HepG2 (cell line): ENCODE measurements around the gene MTURN. TPM values are rescaled to one million over a fixed set of nuclear protein-coding genes. Genes with fewer than 3 reads are reported as not detected.

Experiments used
- AKAP8 ChIP-seq: sonication (generic); formaldehyde crosslinking; IDR thresholded peaks from 2 replicates; pipeline ENCODE4 v1.5.1; 2020; ENCODE audit warnings: mild to moderate bottlenecking, missing genetic modification reagents
- ARNT ChIP-seq: fragments of 450-650 bp; IDR thresholded peaks from 2 replicates; pipeline ENCODE4 v1.6.1; 2017
- FOXO4 ChIP-seq: sonication (generic); formaldehyde crosslinking; conservative IDR thresholded peaks from 2 replicates; pipeline ENCODE4 v1.8.1; 2023; ENCODE audit warnings: missing genetic modification reagents
- FUBP1 ChIP-seq: sonication (generic); formaldehyde crosslinking; IDR thresholded peaks from 2 replicates; pipeline ENCODE4 v1.5.1; 2020; ENCODE audit warnings: missing genetic modification reagents, mild to moderate bottlenecking, borderline replicate concordance
- NONO ChIP-seq, 2 experiments: fragments of 450-650 bp in 1 of 2; sonication (generic) in 1 of 2; formaldehyde crosslinking in 1 of 2; IDR thresholded peaks in 1 of 2; conservative IDR thresholded peaks in 1 of 2; 2 replicates each; pipeline versions ENCODE4 v1.6.1 to v1.8.0; 2017 to 2022; ENCODE audit warnings: mild to moderate bottlenecking in 1 of 2, missing genetic modification reagents in 1 of 2, moderate library complexity in 1 of 2
- SALL2 ChIP-seq: sonication (generic); formaldehyde crosslinking; IDR thresholded peaks from 2 replicates; pipeline ENCODE4 v1.8.1; 2023; ENCODE audit warnings: mild to moderate bottlenecking, missing genetic modification reagents, inconsistent platforms
- STAG1 ChIP-seq: sonication (generic); formaldehyde crosslinking; IDR thresholded peaks from 2 replicates; pipeline ENCODE4 v1.4.0; 2020; ENCODE audit warnings: missing genetic modification reagents
- ZNF18 ChIP-seq: sonication (generic); formaldehyde crosslinking; IDR thresholded peaks from 2 replicates; pipeline ENCODE4 v1.8.0; 2022; ENCODE audit warnings: mild to moderate bottlenecking, missing genetic modification reagents; ENCODE audit not compliant: insufficient replicate concordance
- ZNF33A ChIP-seq: sonication (generic); formaldehyde crosslinking; IDR thresholded peaks from 2 replicates; pipeline ENCODE4 v1.5.1; 2020; ENCODE audit warnings: missing genetic modification reagents, mild to moderate bottlenecking, moderate library complexity, borderline replicate concordance
- ZUFSP ChIP-seq: sonication (generic); formaldehyde crosslinking; IDR thresholded peaks from 2 replicates; pipeline ENCODE4 v1.9.0; 2021; ENCODE audit warnings: missing genetic modification reagents, mild to moderate bottlenecking, borderline replicate concordance
- polyA plus RNA-seq, 8 experiments: library from polyadenylated mRNA; depleted of rRNA in 3 of 8; stranded (reverse) in 7 of 8; unstranded in 1 of 8; fragments of >200 nt; fragmentation: Illumina TruSeq in 4 of 8; extraction: Trizol in 4 of 8; gene quantifications; 2 replicates each; pipeline versions ENCODE4 v1.2.1 to v1.2.3, GENCODE V29; 2011 to 2016; ENCODE audit warnings: low read depth in 4 of 8, missing spikeins in 1 of 8, mixed read lengths in 1 of 8; ENCODE audit not compliant: insufficient read depth in 1 of 8
- total RNA-seq, 5 experiments: library from RNA; depleted of rRNA; stranded (reverse); fragments of >200 nt; fragmentation: Illumina TruSeq; extraction: Trizol; gene quantifications; 2 replicates each; pipeline ENCODE4 v1.2.3, GENCODE V29; 2016; ENCODE audit warnings: low read depth in 1 of 5

Gene MTURN
- total and polyA plus RNA-seq, 2 of the 13 experiments (the other 11 are each of a cell fraction or from before 2014, with no cell fraction given): 5.7 to 7.2 TPM

GRCh38 chr7:30155481-30155880 lies 20.7 kb downstream of the MTURN start (continued):
- TF ChIP-seq ARNT (no peak), ZUFSP (no peak), STAG1 (CRISPR knock-in tag) (no peak), FOXO4 (CRISPR knock-in tag) (no peak), ZNF18 (CRISPR knock-in tag) (no peak), FUBP1 (CRISPR knock-in tag) (no peak), ZNF33A (CRISPR knock-in tag) (no peak), NONO (IDR thresholded peaks at IDR 0.05) (no peak), NONO (CRISPR knock-in tag; conservative IDR thresholded peaks at IDR 0.05) (no peak), AKAP8 (no peak), SALL2 (CRISPR knock-in tag) (no peak)
